GM12878 (cell line): ENCODE data around the gene APELA. TPM values are rescaled to one million over a fixed set of nuclear protein-coding genes. Genes with fewer than 3 reads are reported as not detected.

Experiments
- ATAC-seq: fragments of 200-7000 bp; cut with Tn5 transposase; 3 replicates; pipeline ENCODE4 v1.9.1; 2020; ENCODE audit warnings: mild to moderate bottlenecking, moderate library complexity
- BruUV-seq: library from RNA; stranded (reverse); fragments of 400-500 nt; replicated peaks from 2 replicates; lab custom pipeline; 2021; lab: Mats Ljungman, UMichigan
- CTCF ChIA-PET: fragments of 300-600 bp; sonication (Branson Sonifier 250); formaldehyde crosslinking; extraction: SDS; loops from one replicate; lab custom pipeline; 2021; ENCODE audit warnings: inconsistent platforms; lab: Yijun Ruan, JAX
- POLR2A ChIA-PET: fragments of 350-600 bp; formaldehyde crosslinking; extraction: SDS; loops from one replicate; lab custom pipeline; 2021; ENCODE audit warnings: inconsistent platforms; lab: Charles Lee
- RAD21 ChIA-PET: fragments of 300-600 bp; sonication (Branson Sonifier 250); formaldehyde crosslinking; loops from one replicate; lab custom pipeline; 2023; ENCODE audit warnings: antibody characterized with exemption; ENCODE audit not compliant: unreplicated experiment; lab: Charles Lee
- SMC1A ChIA-PET: fragments of 300-600 bp; sonication (Branson Sonifier 250); formaldehyde crosslinking; loops from one replicate; lab custom pipeline; 2023; ENCODE audit not compliant: unreplicated experiment, uncharacterized antibody; lab: Charles Lee
- DNase-seq: peaks from one replicate; pipeline ENCODE4 v3.0.0-alpha.2; 2011; ENCODE audit warnings: low read depth, low spot score
- FAIRE-seq: peaks from 3 replicates; lab custom pipeline; 2011; peaks lifted over from hg19 to GRCh38; lab: Jason Lieb, UNC
- H2AFZ ChIP-seq: 2 replicates; pipeline ENCODE4 v1.6.0; 2011; ENCODE audit warnings: low read depth, low read length, control low read depth; ENCODE audit not compliant: control insufficient read depth
- H3K27ac ChIP-seq: 2 replicates; pipeline ENCODE4 v1.5.1; 2011; ENCODE audit warnings: control low read depth; ENCODE audit not compliant: control insufficient read depth, insufficient read depth
- H3K27me3 ChIP-seq, 2 experiments: replicated peaks in 1 of 2; 2 replicates each; pipeline versions ENCODE4 v1.6.0 to v1.6.1; 2011; ENCODE audit warnings: low read length in 1 of 2; ENCODE audit not compliant: control insufficient read depth in 2 of 2, insufficient read depth in 2 of 2
- H3K36me3 ChIP-seq, 2 experiments: 2 replicates each; pipeline ENCODE4 v1.5.1; 2011; ENCODE audit warnings: low read length in 1 of 2; ENCODE audit not compliant: control insufficient read depth in 2 of 2, insufficient read depth in 2 of 2
- H3K4me1 ChIP-seq: 2 replicates; pipeline ENCODE4 v1.6.1; 2011; ENCODE audit warnings: mild to moderate bottlenecking, low read length, moderate library complexity, mixed read lengths; ENCODE audit not compliant: control insufficient read depth, insufficient read depth
- H3K4me2 ChIP-seq: 2 replicates; pipeline ENCODE4 v1.6.0; 2011; ENCODE audit warnings: control low read depth; ENCODE audit not compliant: control insufficient read depth, insufficient read depth
- H3K4me3 ChIP-seq: fragments of 200-600 bp; sonication (generic); 2 replicates; pipeline ENCODE4 v1.5.1; 2016
- H3K79me2 ChIP-seq: 2 replicates; pipeline ENCODE4 v1.6.0; 2011; ENCODE audit warnings: low read length; ENCODE audit not compliant: control insufficient read depth, insufficient read depth
- H3K9ac ChIP-seq: 2 replicates; pipeline ENCODE4 v1.8.0; 2011; ENCODE audit warnings: low read length, control low read depth, mixed read lengths; ENCODE audit not compliant: control insufficient read depth, insufficient read depth
- H3K9me3 ChIP-seq: replicated peaks from 3 replicates; pipeline ENCODE4 v1.5.1; 2011; ENCODE audit warnings: mild to moderate bottlenecking, low read length; ENCODE audit not compliant: control insufficient read depth, insufficient read depth
- H4K20me1 ChIP-seq: 2 replicates; pipeline ENCODE4 v1.6.0; 2011; ENCODE audit not compliant: control insufficient read depth, insufficient read depth
- BCLAF1 ChIP-seq: fragments of 450-650 bp; IDR thresholded peaks from 2 replicates; pipeline ENCODE4 v1.6.1; 2017; ENCODE audit warnings: antibody characterized with exemption, mild to moderate bottlenecking, moderate library complexity
- E2F8 ChIP-seq: fragments of 450-650 bp; IDR thresholded peaks from 2 replicates; pipeline ENCODE4 v1.6.1; 2018; ENCODE audit warnings: mild to moderate bottlenecking, low read depth, moderate library complexity; ENCODE audit not compliant: partially characterized antibody
- ESRRA ChIP-seq: IDR thresholded peaks from 2 replicates; pipeline ENCODE4 v1.6.1; 2012; ENCODE audit warnings: mild to moderate bottlenecking, low read length, improper control_type of control experiment
- JUND ChIP-seq: IDR thresholded peaks from 2 replicates; pipeline ENCODE4 v1.6.1; 2012; ENCODE audit warnings: low read depth, mild to moderate bottlenecking, low read length, improper control_type of control experiment, moderate library complexity
- LARP7 ChIP-seq: fragments of 450-650 bp; IDR thresholded peaks from 2 replicates; pipeline ENCODE4 v1.6.1; 2017; ENCODE audit warnings: mild to moderate bottlenecking
- MYC ChIP-seq: IDR thresholded peaks from 2 replicates; pipeline ENCODE4 v1.6.1; 2011; ENCODE audit warnings: mild to moderate bottlenecking, low read length, moderate library complexity, inconsistent platforms; ENCODE audit not compliant: insufficient read depth, insufficient replicate concordance, insufficient read length, severe bottlenecking
- NR2C2 ChIP-seq: IDR thresholded peaks from 2 replicates; pipeline ENCODE4 v1.6.1; 2011; ENCODE audit warnings: borderline replicate concordance, low read depth; ENCODE audit not compliant: control insufficient read depth, insufficient read length
- PKNOX1 ChIP-seq: fragments of 450-650 bp; IDR thresholded peaks from 2 replicates; pipeline ENCODE4 v1.6.1; 2016; ENCODE audit warnings: mild to moderate bottlenecking
- RAD51 ChIP-seq: fragments of 450-650 bp; IDR thresholded peaks from 2 replicates; pipeline ENCODE4 v1.6.1; 2016; ENCODE audit warnings: moderate library complexity, mild to moderate bottlenecking, inconsistent platforms
- RUNX3 ChIP-seq: IDR thresholded peaks from 2 replicates; pipeline ENCODE4 v1.6.1; 2012; ENCODE audit warnings: low read length, inconsistent platforms
- SPI1 ChIP-seq: IDR thresholded peaks from 2 replicates; pipeline ENCODE4 v1.6.1; 2011; ENCODE audit warnings: low read depth, mild to moderate bottlenecking, low read length, moderate library complexity, borderline replicate concordance; ENCODE audit not compliant: insufficient read depth
- WGBS: methylation state at CpG from one replicate; pipeline ENCODE4 v1.1.6; 2016; ENCODE audit warnings: low lambda C conversion rate; ENCODE audit not compliant: insufficient replicate concordance, insufficient coverage; ENCODE audit errors: missing lambda C conversion rate; 5-methylcytosine and 5-hydroxymethylcytosine counted together
- in situ Hi-C: fragments of 300-500 bp; cut with MboI; formaldehyde crosslinking; loops from 9 replicates; pipeline ENCODE4 v1.14.3; 2018; ENCODE audit warnings: mixed read lengths
- intact Hi-C: fragments of 100-400 bp; cut with micrococcal nuclease; formaldehyde crosslinking; loops from one replicate; pipeline ENCODE4 v1.14.2; 2022; ENCODE audit not compliant: unreplicated experiment
- polyA plus RNA-seq, 11 experiments: library from polyadenylated mRNA; depleted of rRNA in 4 of 11; unstranded in 6 of 11; stranded (reverse) in 5 of 11; fragments of >200 nt; fragmentation: Nextera tagmentation in 4 of 11; fragmentation: Illumina TruSeq in 1 of 11; extraction: Ambion mirVana in 4 of 11; extraction: Trizol in 1 of 11; gene quantifications; 1 replicate in 1 of 11; 2 replicates in 10 of 11; pipeline versions ENCODE4 v1.2.1 to v1.2.3, GENCODE V29; 2011 to 2016; ENCODE audit warnings: inconsistent platforms in 2 of 11, missing spikeins in 2 of 11, low read depth in 1 of 11
- total RNA-seq, 4 experiments: library from RNA; depleted of rRNA in 3 of 4; stranded (reverse); fragments of >200 nt in 3 of 4; fragmentation: Illumina TruSeq in 1 of 4; extraction: Trizol in 1 of 4; gene quantifications; 2 replicates each; pipeline versions ENCODE4 v1.2.1 to v1.2.3, GENCODE V29; 2013 to 2021

APELA gene
- total and polyA plus RNA-seq, 10 of the 15 experiments (the other 5 are each of a cell fraction or from before 2014, with no cell fraction given), result 0.79 to 6.9 (median 1.2) TPM

GRCh38 chr4:164933244-164933643 is 56.3 kb downstream of the APELA start:
- Histone ChIP-seq H3K27ac (no peak overlapping the region), H2AFZ (no peak overlapping the region), H3K4me1 (peaks cover 23% of the 10 kb centered on the region), H3K9ac (no peak overlapping the region), H3K27me3 (no peaks in the 10 kb centered on the region), H3K79me2 (no peaks in the 10 kb centered on the region; the same call in none of the 2 replicates), H3K9me3 (no peaks in the 10 kb centered on the region; the same call in 1 of the 3 replicates), H3K4me3 (no peak overlapping the region), H4K20me1 (no peaks in the 10 kb centered on the region), H3K4me2 (no peak overlapping the region), H3K36me3 (no peaks in the 10 kb centered on the region)
- ChIA-PET SMC1A (interaction anchor here (0.9 to 8.1 kb wide), 3 partner anchors 11 to 163 kb away, joined by 3 to 88 read pairs (median 3); no protein-coding TSS in a partner anchor), CTCF (interaction anchor here (0.8 to 8.1 kb wide), 5 partner anchors 17 to 164 kb away, joined by 3 to 185 read pairs (median 7); no protein-coding TSS in a partner anchor), RAD21 (interaction anchor here (0.7 kb wide), 1 partner anchor 12 kb away, joined by 3 read pairs; no protein-coding TSS in a partner anchor), POLR2A (no interaction called here)
- ATAC-seq (no peak), FAIRE-seq (no peak), DNase-seq (no peak)
- 79% methylated on average over 11 of the region's 11 CpGs for whole genome bisulfite sequencing
- TF ChIP-seq ESRRA (no peak), RAD51 (no peak), NR2C2 (no peak), RUNX3 (no peak), JUND (no peak), SPI1 (no peak), BCLAF1 (no peak), E2F8 (no peak), PKNOX1 (no peak), MYC (no peak), LARP7 (no peak)
- intact Hi-C loops (no loop called here), in situ Hi-C loops (loop anchor here (25.0 kb wide), 1 partner anchor 1771 kb away; the partner anchor contains the start of gene NAF1)
- BruUV-seq, result no TSS peak
